NCI-H2171 (cell line): ENCODE data around the gene FAM184A.
"Not testable (repeated sequence)": the region's sequence is repeated elsewhere in the genome, so short reads cannot be mapped to it uniquely, and the experiment has no call there.

Experiments used
- DNase-seq: peaks from one replicate; lab custom pipeline; 2025; lab: John Stamatoyannopoulos, UW

Gene FAM184A

DNA sequence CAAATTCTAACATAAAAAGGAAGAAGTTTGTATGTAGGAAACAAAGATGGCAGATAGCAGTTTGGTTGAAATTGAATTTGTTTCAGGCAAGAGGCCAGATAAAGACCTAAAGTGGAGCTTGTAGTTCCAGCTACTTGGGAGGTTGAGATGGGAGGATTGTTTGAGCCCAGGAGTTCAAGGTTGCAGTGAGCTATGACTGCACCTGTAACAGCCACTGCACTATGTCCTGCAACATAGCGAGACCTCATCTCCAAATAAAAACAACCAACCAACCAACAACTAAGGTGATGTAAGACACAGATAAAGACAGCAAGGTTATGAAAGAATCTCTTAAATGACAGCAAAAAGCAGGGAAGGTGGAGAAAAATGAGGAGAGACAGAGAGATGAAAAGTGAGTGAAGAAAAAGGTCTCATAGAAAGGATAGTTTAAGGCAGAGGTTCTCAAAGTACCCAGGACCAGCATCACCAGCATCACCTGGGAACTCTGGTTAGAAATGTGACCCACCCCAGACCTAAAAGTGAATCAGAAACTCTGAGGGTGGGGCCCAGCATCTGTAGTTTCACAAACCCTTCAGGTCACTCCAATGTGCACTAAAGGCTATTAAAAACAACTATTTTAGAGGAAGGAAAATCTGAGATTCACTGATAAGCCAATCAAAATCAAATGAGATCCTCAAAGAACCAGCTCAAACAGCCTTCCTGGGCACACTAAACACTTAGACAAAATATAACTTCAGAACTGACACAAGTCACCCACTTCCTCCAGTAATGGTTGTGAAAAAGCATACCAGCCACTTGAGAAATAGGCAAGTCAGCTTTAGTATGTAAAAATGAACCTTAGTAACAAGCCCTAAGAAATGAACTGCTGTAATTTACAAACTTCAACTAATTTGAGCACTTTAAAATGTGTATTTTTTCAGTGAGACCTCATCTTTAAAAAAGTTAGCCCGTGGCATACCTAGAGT, 57.6 kb downstream of the FAM184A start:
- DNase-seq: no peak

- not testable (repeated sequence) for DNase-seq
Measured at GRCh38 chr6:119015165-119015564, 63.3 kb downstream of the FAM184A start.

DNA sequence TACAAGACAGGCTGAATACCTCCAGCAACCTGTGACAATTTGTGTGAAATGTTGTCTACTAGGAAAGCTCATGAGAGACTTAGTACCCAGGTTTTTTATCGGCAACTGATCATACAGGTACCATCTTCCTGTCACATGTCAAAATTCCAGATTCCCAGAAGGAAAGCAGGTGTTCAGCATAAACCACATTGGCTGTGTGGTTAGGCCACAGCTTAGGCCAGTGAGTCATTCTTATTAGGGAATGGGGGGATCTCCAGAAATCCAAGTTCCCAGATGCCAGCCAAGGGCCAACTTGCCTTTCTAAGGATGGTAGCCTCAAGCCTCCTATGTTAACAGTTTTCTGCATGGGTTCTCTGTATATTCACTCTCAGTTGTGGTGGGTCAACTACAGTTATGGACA, 65.9 kb downstream of the FAM184A start:
- DNase-seq: no peak

GRCh38 chr6:119009266-119009665, 69.2 kb downstream of the FAM184A start:
- not testable (repeated sequence) for DNase-seq

DNA sequence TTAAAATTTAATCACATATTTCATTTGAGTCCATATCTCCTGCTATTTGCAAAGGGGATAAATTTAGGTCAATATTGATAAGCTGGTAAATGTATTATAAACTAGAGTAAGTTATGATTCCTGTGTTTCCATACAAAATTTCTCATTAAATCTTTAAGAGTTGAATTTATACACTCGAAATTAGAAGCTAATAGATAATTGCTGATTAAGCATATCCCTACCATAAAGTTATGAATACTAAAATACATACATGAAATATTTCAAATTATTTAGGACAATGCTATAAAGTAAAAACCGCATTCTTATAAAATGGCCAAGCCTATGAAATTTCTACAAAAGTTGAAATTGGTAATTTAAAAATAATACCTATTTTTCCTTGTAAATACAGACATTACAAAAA, 71.5 kb downstream of the FAM184A start:
- no peak for DNase-seq

DNA sequence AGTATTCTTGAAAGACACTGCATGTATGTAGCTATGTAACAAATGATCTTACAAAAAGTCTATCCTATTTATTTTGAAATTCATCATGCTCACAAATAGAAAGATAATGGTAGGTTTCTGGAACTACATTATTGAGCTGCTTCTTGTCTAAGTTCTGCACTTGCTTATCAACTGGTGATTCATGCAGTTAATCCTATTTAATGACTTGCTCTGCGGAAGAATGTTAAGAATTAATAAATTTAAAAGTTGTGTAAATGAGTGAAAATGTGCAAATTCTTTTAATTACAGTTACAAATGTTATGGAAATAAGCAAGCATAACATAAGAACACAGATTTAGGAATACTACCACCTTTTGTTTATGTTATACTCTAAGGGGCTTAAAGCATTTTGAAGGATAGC, 76.4 kb downstream of the FAM184A start:
- DNase-seq: no peak

DNA sequence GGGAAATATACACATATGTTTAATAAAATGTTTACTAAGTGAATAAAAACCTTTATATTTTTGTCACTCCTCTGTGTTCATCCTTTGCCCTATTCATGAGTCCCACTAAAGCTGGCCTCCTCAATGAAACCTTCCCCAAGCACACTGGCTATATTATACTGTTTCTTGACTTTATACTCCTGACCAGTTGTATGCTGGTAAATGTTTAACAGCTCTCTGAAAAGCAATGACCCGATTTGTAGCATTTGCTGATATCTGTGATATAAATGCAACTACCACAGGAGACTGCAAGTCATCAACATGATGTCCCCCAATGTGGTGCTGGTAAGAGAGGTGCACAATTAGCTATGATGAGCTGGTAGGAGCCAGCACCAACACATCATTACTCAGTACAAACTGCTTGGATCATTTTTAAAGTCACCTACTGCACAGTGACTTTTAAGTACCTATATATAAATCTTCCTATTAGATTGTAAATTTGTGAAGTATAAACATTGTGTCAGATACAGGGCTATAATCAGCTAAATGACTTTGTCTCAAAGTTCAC, 78.9 kb downstream of the FAM184A start:
- no peak for DNase-seq

GRCh38 chr6:118997426-118997825, 81.0 kb downstream of the FAM184A start:
- DNase-seq: not testable (repeated sequence)

GRCh38 chr6:118996289-118996820, 82.1 kb downstream of the FAM184A start:
- DNase-seq: no peak

DNA sequence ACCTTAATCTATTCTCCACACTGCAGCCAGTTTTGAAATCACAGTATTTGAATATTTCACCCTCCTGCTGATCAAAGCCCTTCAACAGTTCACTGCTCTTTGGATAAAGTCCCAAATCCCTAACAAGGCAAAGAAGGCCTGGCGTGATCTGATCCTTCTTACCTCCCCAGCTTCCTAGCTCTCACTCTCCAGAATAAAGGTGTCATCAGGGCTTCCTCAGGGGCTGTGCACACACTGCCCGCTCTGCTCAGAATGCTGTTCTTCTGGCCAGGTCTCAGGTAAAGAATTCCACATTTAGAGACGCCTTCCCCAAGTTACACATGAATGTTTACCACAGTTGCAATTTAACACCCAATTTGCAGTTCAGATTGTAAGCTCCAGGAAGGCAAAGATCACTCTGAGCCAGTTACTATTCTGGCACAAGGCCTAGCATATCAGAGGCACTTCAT, 84.6 kb downstream of the FAM184A start:
- no peak for DNase-seq

- no peak for DNase-seq
Measured at GRCh38 chr6:118993358-118993757, 85.1 kb downstream of the FAM184A start.

GRCh38 chr6:118992186-118992795, 86.2 kb downstream of the FAM184A start:
- no peak for DNase-seq

- no peak for DNase-seq
Measured at GRCh38 chr6:118986312-118986711, 92.2 kb downstream of the FAM184A start.

- DNase-seq: no peak
Measured at GRCh38 chr6:118985123-118985830, 93.2 kb downstream of the FAM184A start.

DNA sequence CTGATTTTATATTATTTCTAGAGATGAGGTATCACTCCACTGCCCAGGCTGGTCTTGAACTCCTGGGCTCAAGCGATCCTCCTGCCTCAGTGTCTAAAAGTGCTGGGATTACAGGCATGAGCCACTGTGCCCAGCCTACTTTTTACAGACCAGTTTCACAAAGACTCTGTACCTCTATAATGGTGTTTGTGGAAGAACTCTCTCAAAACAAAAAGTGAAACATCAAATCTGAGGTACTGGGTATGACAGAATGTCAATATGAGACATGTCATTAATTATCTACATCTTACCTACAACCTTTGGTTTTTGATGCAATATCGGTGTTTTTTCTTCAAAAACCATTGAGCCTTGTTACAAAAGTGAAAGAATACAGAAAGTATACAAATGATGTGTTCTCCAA, 94.1 kb downstream of the FAM184A start:
- DNase-seq: no peak

DNA sequence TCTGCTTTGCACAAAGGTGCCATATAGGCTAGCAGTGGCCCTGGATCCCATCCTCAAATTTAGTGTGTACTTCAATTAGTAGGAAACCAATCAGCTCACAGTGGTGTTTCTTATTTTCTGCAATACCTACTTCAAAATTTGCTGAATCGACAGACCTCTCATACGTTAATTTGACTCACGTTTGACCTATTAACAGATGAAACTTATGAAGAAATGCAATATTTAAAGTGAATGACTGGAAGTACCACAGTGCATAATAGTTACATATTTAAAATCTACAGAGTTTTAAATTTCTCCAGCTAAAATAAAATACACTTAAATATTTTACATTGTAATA, 95.9 kb downstream of the FAM184A start:
- no peak for DNase-seq

DNA sequence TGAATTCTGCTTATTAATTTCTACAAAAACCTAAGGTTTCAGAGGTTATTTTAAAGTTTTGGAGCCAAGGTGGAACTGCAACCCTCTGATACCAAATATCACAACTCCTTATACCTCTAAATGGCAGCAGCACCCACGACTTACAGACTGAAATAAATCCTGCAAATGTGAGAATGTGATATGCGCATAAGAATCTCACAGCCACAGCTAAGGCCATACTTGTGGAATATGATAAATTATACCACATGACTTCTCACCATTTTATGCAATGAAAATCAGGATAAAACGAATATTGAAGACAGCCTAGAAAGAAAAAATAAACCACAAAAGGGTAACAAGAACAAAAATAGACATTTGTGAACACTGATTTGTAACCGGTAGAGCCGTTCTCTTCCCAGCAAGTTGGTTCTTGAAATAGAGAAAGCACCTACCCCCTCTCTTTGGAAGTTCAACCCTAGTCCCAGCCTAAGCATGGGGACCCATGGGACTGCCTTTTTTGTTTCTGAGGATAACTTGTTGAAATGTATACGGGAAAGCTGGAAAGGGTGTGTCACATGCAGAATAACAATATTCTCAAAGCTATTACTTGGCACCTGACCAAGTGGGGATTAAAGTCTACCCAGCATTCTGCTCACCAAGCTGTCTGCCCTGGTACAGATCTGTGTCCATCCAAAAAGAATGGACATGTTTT, 96.4 kb downstream of the FAM184A start:
- DNase-seq: peak; percentile 18

DNA sequence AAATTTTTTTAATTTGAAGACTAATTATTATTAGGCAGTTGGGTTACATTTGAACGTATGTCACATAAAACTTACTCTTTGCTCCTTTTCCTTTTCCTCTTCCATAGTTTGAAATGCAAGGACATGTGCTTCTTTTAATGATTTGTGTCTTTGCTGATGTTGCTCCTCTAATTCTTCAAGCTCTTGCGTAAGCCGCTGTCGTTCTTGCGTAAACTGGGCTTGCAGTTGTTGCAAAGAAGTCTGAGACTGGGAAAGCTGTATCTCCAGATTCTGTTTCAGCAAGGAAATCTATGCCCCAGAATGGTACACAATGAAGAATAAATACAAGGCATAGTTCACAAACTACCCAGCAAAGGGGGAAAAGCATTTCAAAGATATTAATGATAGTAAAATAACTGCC, 98.4 kb downstream of the FAM184A start:
- DNase-seq: no peak

- DNase-seq: no peak
Measured at GRCh38 chr6:118974790-118975189, 103.7 kb downstream of the FAM184A start.

DNA sequence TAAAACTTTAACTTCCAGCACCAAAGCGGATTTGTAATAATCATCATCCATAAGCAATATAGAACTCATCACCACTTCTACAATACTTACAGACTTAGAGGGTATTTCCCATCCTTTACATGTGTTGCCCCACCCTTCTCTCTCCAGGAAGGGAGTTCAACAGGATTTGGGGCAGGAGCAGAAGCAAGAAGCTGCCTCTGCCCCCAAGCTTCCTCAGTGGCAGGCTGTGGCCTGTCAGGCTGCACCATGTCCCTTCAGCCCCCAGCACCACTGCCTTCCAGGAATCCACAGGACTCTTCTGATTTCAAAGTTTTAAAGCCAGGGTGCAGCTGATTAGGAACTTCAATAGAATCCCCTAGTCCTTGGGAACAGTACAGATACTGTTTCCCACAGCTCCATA, 106.8 kb downstream of the FAM184A start:
- DNase-seq: no peak

GRCh38 chr6:118970866-118971265, 107.6 kb downstream of the FAM184A start:
- DNase-seq: no peak

GRCh38 chr6:118968416-118968815, 110.0 kb downstream of the FAM184A start:
- no peak for DNase-seq
